GM13977 (cell line): ENCODE data around the gene RAB6D.
"Not testable (repeated sequence)": the region's sequence is repeated elsewhere in the genome, so short reads cannot be mapped to it uniquely, and the experiment has no call there.

Experiments used
- DNase-seq: peaks from one replicate; pipeline ENCODE4 v3.0.0; 2012; ENCODE audit warnings: low spot score
- in situ Hi-C: fragments of 300-500 bp; cut with MboI; formaldehyde crosslinking; loops from one replicate; pipeline ENCODE4 v1.12.0; 2022; ENCODE audit warnings: low sequenced_read_pairs, low pct_unique_long_range_greater_than_20kb, mixed read lengths, inconsistent platforms; ENCODE audit not compliant: unreplicated experiment
- TF ChIP-seq, protein P1 (sequence below): IDR thresholded peaks from 2 replicates; pipeline ENCODE4 v1.5.1; 2012; ENCODE audit warnings: mild to moderate bottlenecking, control low read depth; ENCODE audit not compliant: insufficient read depth; ENCODE audit errors: extremely low read depth, missing control alignments

RAB6D gene

GRCh38 chr2:131400849-131401248, 36.9 kb upstream of the RAB6D start:
- TF ChIP-seq, protein P1, sequence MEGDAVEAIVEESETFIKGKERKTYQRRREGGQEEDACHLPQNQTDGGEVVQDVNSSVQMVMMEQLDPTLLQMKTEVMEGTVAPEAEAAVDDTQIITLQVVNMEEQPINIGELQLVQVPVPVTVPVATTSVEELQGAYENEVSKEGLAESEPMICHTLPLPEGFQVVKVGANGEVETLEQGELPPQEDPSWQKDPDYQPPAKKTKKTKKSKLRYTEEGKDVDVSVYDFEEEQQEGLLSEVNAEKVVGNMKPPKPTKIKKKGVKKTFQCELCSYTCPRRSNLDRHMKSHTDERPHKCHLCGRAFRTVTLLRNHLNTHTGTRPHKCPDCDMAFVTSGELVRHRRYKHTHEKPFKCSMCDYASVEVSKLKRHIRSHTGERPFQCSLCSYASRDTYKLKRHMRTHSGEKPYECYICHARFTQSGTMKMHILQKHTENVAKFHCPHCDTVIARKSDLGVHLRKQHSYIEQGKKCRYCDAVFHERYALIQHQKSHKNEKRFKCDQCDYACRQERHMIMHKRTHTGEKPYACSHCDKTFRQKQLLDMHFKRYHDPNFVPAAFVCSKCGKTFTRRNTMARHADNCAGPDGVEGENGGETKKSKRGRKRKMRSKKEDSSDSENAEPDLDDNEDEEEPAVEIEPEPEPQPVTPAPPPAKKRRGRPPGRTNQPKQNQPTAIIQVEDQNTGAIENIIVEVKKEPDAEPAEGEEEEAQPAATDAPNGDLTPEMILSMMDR, result no peak
- DNase-seq, result no peak
- in situ Hi-C loops, result no loop called here

- DNase-seq, in situ Hi-C loops: not testable (repeated sequence)
Observed at GRCh38 chr2:131400441-131400840, 36.5 kb upstream of the RAB6D start.

GRCh38 chr2:131396209-131396608, 32.2 kb upstream of the RAB6D start:
- in situ Hi-C loops, result not testable (repeated sequence)

DNA sequence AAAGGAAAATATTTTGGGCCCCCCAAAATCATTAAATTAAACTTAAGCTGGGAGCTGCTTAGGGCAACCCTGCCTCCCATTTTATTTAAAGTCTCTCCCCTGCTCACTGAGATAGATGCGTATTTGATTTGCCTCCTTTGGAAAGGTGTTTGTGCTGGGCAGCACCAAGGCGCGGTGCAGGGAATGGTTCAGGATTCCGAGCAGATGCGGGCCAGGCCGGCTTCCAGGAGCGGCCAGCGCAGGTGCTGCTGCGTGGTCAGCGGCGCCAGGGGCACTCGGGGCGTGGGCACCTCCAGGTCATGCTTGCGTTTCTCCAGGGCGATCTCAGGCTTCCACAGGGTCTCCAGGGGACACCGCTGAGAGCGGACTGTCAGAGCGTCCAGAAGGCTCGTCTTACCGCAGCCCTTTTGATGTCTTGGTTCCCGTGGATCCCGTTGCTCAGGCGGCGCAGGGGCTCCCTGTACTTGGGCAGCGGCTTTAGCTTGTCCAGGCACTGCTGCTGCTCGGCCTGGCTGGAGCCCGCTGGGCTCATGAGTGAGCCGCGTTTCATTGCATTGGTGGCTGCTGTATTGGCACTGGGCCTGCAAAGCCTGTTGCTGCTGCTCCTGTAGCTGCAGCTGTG, 31.2 kb upstream of the RAB6D start:
- DNase-seq, in situ Hi-C loops: not testable (repeated sequence)

More at GRCh38 chr2:131396209-131396608, 32.2 kb upstream of the RAB6D start:
- DNase-seq, result not testable (repeated sequence)

- TF ChIP-seq, protein P1, result no peak
- in situ Hi-C loops, result no loop called here
- DNase-seq, result no peak
Observed at GRCh38 chr2:131394147-131394931, 30.4 kb upstream of the RAB6D start.

DNA sequence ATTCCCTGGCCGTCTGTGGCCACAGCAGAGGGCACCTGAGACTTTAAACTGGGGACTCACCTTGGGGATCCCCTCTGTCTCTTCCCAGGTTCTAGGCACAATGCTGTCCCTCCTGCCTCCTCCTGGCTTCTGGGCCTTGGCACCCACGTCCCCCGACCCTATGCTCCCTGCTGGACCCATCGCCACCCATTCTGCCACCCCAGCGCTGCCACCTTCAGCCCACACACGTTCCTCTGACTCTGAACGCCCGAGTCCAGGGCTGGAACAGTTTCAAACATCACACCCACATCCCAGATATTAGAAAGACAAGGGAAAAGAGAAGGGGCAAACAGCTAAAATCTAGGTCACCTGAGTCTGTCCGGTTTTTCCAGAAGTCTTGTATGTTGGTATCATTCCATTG, 28.0 kb upstream of the RAB6D start:
- DNase-seq, in situ Hi-C loops: not testable (repeated sequence)

GRCh38 chr2:131391471-131391870, 27.5 kb upstream of the RAB6D start:
- DNase-seq, result not testable (repeated sequence)

DNA sequence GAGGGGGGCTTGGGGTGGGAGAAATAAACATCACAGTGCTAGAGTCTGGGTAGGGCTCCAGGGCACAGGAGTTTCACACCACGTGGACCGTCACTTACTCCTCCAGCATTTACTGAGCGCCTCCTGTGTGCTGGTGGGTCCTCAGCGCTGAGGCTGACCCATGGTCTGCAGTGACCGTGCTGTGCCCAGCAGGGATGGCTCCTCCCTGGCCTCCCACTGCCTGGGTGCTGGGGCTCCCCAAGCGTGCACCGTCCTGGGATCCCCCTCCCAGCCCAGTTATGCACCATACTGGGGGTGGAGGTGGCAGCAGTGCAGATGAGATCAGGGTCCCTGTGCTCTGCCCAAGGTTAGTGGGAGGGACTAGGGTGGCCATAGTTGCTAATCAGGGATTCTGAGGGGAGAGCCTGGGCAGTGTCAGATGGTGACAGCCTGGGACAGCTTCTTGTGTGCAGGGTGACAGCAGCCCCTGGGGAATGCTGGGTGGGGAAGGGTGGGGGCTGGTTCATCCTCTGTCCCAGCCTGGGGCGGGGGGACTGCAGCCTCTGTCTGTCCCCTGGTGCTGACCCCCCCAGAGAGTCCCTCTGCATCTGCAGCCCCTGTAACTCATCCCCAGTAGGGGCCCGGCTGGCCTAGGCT, 26.6 kb upstream of the RAB6D start:
- in situ Hi-C loops, result not testable (repeated sequence)

More at GRCh38 chr2:131391471-131391870, 27.5 kb upstream of the RAB6D start:
- in situ Hi-C loops, result not testable (repeated sequence)

GRCh38 chr2:131389657-131390056, 25.7 kb upstream of the RAB6D start:
- TF ChIP-seq, protein P1, result no peak
- in situ Hi-C loops, result no loop called here
- DNase-seq, result no peak

More for the DNA sequence above, 26.6 kb upstream of the RAB6D start:
- DNase-seq, result not testable (repeated sequence)

DNA sequence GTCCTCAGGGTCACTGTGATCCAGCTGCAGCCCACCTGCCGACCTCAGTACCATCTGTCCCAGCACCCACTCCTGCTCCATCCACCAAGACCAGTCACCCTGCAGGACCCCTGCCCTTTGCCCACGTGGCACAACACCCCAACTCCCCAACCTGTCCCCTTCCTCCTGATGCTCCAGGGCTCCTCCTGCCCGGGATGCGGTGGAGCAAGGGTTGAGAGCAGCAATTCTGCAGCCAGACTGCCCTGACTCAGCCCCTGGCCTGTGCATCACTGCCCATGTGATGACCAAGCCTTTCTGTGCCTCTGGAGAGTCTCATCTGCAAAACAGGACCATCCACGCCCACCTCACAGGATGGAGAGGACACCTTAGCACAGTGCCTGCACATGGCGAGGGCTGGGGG, 24.9 kb upstream of the RAB6D start:
- DNase-seq, in situ Hi-C loops: not testable (repeated sequence)

DNA sequence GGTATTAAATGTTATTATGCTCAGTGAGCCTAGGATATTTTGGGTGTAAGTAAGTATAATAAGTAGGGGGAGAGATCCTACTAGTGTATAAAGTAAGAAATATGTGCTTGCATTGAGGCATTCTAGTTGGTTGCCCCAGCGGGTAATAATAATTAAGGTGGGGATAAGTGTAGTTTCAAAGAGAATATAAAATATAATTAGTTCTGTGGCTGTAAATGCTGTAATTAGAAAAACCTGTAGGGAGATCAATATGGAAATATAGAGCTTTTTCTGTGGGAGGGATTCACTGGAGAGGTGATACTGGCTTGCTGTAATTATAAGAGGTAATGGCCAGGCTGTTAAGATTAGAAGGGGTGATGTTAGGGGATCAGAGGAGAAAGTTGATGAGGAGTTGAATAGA, 9.1 kb upstream of the RAB6D start:
- not testable (repeated sequence) for DNase-seq
- in situ Hi-C loops, result loop anchor here (5.0 kb wide), 1 partner anchor 1096 kb away; no protein-coding TSS in a partner anchor
